Ascending aorta (tissue), 2 donors: ENCODE data around the gene PLAAT4. TPM values are rescaled to one million over a fixed set of nuclear protein-coding genes. Genes with fewer than 3 reads are reported as not detected.

Experiments used
- DNase-seq, 2 donors: peaks; one replicate each; pipeline ENCODE4 v3.0.0-alpha.2; 2019; ENCODE audit warnings: low spot score in 2 of 2
- H3K27ac ChIP-seq, 2 donors: fragments of 200-600 bp; sonication (generic); one replicate each; pipeline ENCODE4 v1.5.1; 2016 to 2017; ENCODE audit warnings: mild to moderate bottlenecking in 1 of 2
- H3K27me3 ChIP-seq: fragments of 200-600 bp; sonication (generic); one replicate; pipeline ENCODE4 v1.5.1; 2017
- H3K36me3 ChIP-seq, 2 donors: fragments of 200-600 bp; sonication (generic); one replicate each; pipeline ENCODE4 v1.5.1; 2016
- H3K4me1 ChIP-seq, 2 donors: fragments of 200-600 bp; sonication (generic); one replicate each; pipeline ENCODE4 v1.5.1; 2016 to 2017; ENCODE audit warnings: mild to moderate bottlenecking in 1 of 2
- H3K4me3 ChIP-seq, 2 donors: fragments of 200-600 bp; sonication (generic); one replicate each; pipeline ENCODE4 v1.5.1; 2016 to 2017; ENCODE audit warnings: mild to moderate bottlenecking in 1 of 2
- H3K9me3 ChIP-seq, 2 donors: fragments of 200-600 bp; sonication (generic); one replicate each; pipeline ENCODE4 v1.5.1; 2016
- intact Hi-C: fragments of 100-400 bp; cut with DNase I; formaldehyde crosslinking; loops from one replicate; pipeline ENCODE4 v1.15.1; 2023
- total RNA-seq: library from RNA; depleted of rRNA; stranded (reverse); fragments of >200 nt; gene quantifications from one replicate; pipeline ENCODE4 v1.1.0, GENCODE V29; 2016
- TF ChIP-seq, protein P1 (sequence below), 3 experiments: fragments of 200-600 bp in 2 of 3; fragments of 450-650 bp in 1 of 3; sonication (generic) in 2 of 3; IDR thresholded peaks; one replicate each; pipeline ENCODE4 v1.5.1; 2016 to 2019; ENCODE audit warnings: antibody characterized with exemption in 3 of 3, mild to moderate bottlenecking in 1 of 3, moderate library complexity in 1 of 3

PLAAT4 gene
- total RNA-seq, 1 donor from 2014 or later = 1.1 TPM

DNA sequence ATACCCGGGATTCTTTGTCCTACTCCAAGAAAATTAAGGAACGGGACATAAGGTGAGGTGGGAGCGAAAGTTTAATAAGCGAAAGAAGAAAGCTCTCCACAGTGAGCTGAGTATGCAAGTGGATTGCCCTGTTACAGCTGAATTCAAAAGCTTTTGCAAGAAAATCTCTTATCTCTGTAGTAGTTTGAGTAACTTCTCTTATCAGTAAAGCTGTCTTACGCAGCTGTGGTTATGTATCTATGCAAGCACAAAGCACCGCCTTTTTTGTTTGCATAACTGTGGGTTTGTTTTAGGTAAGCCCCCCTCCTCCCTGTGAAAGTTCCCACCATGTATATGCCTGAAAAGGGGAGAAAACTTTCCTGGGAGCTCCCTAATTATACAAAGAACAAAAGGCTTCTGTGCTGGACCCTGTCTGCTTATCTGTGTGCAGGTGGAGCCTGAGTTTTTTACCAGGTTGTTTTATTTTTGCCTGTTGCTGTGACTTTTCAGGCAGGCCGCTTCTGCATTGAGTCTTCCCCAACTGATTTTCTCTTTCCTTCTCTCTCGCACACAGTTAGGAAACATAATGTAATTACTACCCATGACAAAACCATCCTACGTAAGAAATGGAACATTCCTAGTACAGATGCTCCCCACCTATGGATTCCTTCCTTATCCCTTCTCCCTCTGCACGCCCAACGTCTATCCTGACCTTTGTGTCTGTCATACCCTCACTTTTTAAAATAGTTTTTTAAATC lies 44.8 kb upstream of the PLAAT4 start:
- TF ChIP-seq, protein P1, sequence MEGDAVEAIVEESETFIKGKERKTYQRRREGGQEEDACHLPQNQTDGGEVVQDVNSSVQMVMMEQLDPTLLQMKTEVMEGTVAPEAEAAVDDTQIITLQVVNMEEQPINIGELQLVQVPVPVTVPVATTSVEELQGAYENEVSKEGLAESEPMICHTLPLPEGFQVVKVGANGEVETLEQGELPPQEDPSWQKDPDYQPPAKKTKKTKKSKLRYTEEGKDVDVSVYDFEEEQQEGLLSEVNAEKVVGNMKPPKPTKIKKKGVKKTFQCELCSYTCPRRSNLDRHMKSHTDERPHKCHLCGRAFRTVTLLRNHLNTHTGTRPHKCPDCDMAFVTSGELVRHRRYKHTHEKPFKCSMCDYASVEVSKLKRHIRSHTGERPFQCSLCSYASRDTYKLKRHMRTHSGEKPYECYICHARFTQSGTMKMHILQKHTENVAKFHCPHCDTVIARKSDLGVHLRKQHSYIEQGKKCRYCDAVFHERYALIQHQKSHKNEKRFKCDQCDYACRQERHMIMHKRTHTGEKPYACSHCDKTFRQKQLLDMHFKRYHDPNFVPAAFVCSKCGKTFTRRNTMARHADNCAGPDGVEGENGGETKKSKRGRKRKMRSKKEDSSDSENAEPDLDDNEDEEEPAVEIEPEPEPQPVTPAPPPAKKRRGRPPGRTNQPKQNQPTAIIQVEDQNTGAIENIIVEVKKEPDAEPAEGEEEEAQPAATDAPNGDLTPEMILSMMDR (IDR thresholded peaks at IDR 0.05) = no peak
- Histone ChIP-seq H3K9me3 (no peaks in the 10 kb centered on the region), H3K4me3 (peak overlapping the region; percentile 64 to 66), H3K27ac (no peak overlapping the region), H3K27me3 (no peaks in the 10 kb centered on the region), H3K4me1 (peaks cover 0 to 10% of the 10 kb centered on the region in 2 donors), H3K36me3 (no peaks in the 10 kb centered on the region)
- no peak for DNase-seq
- intact Hi-C loops = no loop called here

DNA sequence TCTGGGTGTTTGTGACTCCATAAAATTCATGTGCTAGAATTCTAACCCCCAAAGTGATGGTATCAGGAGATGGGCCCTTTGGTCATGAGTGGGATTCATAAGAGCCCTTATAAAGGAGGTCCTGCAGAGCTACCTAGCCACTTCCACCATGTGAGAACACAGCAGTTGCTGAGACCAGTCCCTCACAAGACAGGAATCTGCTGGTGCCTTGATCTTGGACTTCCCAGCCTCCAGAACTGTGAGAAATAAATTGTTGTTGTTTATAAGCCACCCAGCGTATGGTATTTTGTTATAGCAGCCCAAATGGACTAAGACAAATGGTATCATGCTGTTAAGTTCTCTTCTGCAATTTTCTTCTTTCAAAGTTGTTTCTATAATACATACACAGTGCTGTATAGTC lies 44.2 kb upstream of the PLAAT4 start:
- Histone ChIP-seq H3K4me1 (peaks cover 0 to 10% of the 10 kb centered on the region in 2 donors), H3K27me3 (no peaks in the 10 kb centered on the region), H3K27ac (no peak overlapping the region), H3K9me3 (no peaks in the 10 kb centered on the region), H3K4me3 (no peak overlapping the region), H3K36me3 (no peaks in the 10 kb centered on the region)
- TF ChIP-seq, protein P1 (IDR thresholded peaks at IDR 0.05) = no peak
- no peak for DNase-seq
- intact Hi-C loops = no loop called here

DNA sequence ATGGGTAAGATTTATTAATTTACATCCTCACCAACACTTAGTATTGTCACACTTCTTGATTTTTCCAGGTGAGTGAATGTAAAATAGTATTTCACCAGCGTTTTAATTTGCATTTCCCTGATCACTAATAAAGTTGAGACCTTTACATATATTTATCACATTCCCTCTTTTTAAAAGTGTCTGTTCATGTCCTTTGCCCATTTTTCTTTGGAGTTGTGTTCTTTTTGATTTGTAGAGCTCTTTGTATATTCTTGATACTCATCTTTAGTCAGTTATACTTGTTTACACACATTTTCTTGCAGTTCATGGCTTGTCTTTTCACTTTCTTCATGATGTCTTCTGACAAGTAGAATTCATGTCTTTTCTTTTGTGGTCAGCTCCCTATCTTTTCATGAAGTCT lies 43.5 kb upstream of the PLAAT4 start:
- no peaks in the 10 kb centered on the region for H3K9me3 ChIP-seq
- no peak overlapping the region for H3K4me3 ChIP-seq
- H3K27me3 ChIP-seq = no peaks in the 10 kb centered on the region
- TF ChIP-seq, protein P1 (IDR thresholded peaks at IDR 0.05) = no peak
- no peak overlapping the region for H3K27ac ChIP-seq
- peaks cover 0 to 10% of the 10 kb centered on the region in 2 donors for H3K4me1 ChIP-seq
- no peaks in the 10 kb centered on the region for H3K36me3 ChIP-seq
- DNase-seq = no peak
- intact Hi-C loops = no loop called here

DNA sequence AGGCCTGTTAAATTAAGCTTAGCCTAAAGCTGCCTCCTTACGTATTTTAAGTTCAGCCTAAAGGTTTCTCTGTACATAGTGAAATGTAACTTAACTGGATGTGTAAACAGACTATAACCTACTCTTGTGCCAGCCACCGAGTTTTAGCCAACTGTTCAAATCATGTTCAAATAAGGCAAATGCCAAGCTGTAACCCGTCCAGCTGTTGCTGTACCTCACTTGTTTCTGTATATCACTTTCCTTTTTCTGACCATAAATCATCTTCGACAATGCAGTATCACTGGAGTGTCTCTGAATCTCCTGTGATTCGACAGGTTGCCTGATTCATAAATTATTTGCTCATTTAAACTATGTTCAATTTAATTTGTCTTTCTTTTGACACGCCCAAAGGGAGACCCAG lies 41.6 kb upstream of the PLAAT4 start:
- peaks cover 4 to 5% of the 10 kb centered on the region in 2 donors for H3K9me3 ChIP-seq
- no peak for DNase-seq
- H3K4me1 ChIP-seq = peaks cover 0 to 10% of the 10 kb centered on the region in 2 donors
- no peak overlapping the region for H3K4me3 ChIP-seq
- H3K27ac ChIP-seq = no peak overlapping the region
- intact Hi-C loops = no loop called here
- no peaks in the 10 kb centered on the region for H3K36me3 ChIP-seq
- TF ChIP-seq, protein P1 (IDR thresholded peaks at IDR 0.05) = no peak
- H3K27me3 ChIP-seq = no peaks in the 10 kb centered on the region

DNA sequence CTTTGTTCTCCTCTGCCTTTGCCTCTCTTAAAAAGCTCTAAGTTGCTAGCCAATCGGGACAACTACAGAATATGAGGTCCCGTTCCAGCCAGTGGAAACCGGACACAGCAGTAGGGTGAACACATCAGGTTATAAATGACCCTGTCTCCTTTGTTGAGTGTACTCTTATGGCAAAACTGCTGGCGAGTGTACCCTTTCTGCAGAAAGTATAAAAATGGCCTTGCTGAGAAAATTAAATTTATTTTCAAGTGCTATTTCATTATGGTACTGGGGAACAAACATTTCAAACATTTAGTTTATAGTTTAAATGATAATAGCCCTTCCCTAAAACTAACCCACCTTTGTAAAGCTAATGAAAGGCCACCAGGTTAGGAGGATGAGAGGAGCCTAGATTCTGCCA lies 36.7 kb upstream of the PLAAT4 start:
- Histone ChIP-seq H3K4me3 (no peak overlapping the region), H3K27me3 (no peaks in the 10 kb centered on the region), H3K27ac (no peak overlapping the region), H3K9me3 (peaks cover 6 to 12% of the 10 kb centered on the region in 2 donors), H3K36me3 (no peaks in the 10 kb centered on the region), H3K4me1 (peaks cover 0 to under 1% of the 10 kb centered on the region in 2 donors)
- DNase-seq = no peak
- intact Hi-C loops = no loop called here
- TF ChIP-seq, protein P1 (IDR thresholded peaks at IDR 0.05) = no peak
